Hematopoietic multipotent progenitor cell treated with erythropoietin and hydrocortisone succinate and interleukin-3 and kit ligand, for 15 days (in vitro differentiated cells): ENCODE data around the gene CCDC185.
"Not testable (repeated sequence)": the region's sequence is repeated elsewhere in the genome, so short reads cannot be mapped to it uniquely, and the experiment has no call there.

Experiments used
- DNase-seq: peaks from one replicate; pipeline ENCODE4 v3.0.0-alpha.2; 2015; ENCODE audit warnings: low spot score

Gene CCDC185

GRCh38 chr1:223394706-223395105 lies 1.5 kb downstream of the CCDC185 start:
- DNase-seq, result no peak

DNA sequence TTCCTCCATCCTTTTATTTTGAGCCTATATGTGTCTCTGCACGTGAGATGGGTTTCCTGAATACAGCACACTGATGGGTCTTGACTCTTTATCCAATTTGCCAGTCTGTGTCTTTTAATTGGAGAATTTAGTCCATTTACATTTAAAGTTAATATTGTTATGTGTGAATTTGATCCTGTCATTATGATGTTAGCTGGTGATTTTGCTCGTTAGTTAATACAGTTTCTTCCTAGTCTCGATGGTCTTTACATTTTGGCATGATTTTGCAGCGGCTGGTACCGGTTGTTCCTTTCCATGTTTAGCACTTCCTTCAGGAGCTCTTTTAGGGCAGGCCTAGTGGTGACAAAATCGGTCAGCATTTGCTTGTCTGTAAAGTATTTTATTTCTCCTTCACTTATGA lies 6.2 kb downstream of the CCDC185 start:
- DNase-seq, result not testable (repeated sequence)

DNA sequence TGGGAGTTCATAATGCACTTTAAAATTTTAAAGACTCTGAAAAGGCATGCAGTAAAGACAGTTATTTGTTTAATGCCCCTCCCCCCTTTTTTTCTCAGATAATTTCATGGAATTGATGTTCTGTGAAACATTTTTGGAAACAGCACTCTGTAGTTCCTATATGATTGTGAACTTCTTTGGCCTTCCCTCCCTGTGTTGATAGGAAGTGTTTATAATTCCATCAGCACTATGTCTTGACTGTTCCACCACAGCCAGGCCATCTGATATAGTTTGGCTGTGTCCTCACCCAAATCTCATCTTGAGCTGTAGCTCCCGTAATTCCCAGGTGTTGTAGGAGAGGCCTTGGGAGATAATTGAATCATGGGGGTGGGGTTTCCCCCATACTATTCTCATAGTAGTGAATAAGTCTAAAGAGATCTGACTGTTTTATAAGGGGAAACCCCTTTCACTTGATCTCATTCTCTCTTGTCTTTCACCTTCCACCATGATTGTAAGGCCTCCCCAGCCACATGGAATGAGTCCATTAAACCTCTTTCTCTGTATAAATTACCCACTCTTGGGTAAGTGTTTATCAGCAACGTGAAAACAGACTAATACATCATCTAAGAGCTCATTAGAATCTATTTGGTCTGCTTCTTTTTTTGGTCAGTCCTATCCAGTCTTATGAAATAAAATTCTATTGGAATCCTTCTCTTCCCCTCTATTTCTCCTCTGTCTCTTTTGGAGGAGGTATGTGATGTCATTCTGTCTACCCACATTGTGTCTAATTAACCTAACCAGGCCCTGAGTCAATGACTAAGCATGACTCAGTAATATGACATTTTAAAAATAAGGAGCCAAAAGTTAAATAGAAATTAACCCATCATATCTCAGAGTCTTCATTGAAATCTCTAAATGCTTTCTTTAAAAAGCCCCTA lies 8.9 kb downstream of the CCDC185 start:
- DNase-seq, result no peak

DNA sequence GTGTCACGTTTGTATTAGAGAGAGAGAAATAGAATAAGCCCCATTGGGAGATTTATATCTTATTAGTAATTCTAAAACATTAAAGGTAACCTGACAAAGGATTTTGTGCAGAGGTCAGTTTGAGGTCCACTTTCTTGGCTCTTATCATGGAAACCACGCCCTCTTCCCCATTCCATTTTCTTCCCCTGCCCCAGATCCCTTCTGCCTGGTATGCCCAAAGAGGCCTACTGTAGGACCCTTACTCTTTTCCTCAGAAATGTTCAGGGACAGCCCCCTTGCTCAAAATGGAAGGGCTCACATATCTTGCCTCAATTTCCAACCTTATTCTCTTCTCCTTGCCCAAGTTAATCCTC lies 9.6 kb downstream of the CCDC185 start:
- DNase-seq, result no peak

DNA sequence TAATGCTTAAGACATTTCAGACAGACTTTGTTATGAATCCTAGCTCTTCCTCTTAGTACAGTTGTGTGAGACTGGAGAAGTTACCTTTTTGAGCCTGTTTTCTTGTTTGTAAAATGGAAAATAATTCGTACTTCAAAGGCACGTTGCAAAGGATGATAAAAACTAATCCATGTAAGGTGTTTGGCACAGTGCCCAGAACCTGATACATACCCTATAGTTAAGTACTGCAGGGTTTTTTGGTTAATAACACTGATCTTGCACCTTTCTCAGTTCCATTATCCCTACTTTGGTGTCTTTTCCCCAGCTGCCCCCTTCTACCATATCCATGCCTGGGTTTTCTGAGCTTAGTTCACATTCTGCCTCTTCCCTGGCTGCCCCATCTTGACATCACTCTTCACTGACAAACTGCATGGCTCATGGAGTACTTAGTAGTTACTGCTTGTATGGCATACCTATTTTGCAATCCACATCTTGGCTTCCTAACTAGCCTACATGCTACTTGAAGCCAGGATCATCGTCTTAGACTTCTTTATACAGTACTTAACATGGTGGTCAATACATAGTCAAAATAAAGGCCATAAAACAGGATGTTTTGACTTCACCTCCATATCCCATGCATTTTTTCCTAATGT lies 10.1 kb downstream of the CCDC185 start:
- peak; percentile 14 for DNase-seq

DNA sequence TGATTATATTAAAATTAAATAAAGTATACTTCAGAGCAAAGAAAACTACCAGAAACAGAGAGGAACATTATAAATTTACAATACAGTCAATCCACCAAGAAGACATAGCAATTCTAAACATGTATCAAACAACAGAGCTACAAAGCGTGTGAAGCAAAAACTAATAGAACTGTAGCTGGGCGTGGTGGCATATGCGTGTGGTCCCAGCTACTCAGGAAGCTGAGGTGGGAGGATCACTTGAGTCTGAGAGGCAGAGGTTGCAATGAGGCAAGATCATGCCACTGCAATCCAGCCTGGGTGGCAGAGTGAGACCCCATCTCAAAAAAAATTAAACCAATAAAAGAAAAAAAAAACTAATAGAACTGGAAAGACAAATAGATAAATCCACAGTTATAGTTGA lies 12.3 kb downstream of the CCDC185 start:
- no peak for DNase-seq

DNA sequence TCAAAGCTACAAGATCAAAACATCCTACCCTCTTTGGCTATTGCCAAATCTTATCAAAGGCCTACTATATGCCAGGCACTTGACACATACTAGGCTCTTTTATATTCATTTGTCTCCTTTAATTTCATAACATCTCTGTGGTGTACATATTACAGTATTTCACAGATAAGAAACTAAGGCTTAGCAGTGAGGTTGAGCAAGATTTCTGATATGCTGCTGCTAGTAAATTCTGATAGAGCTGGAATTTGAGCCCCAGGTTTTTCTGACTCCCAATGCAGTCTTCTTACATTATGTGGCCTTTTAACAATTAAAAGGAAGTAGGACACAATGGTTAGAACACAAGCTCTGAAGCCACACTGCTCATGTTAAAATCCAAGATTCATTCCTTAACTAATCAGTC lies 16.8 kb downstream of the CCDC185 start:
- DNase-seq, result no peak

DNA sequence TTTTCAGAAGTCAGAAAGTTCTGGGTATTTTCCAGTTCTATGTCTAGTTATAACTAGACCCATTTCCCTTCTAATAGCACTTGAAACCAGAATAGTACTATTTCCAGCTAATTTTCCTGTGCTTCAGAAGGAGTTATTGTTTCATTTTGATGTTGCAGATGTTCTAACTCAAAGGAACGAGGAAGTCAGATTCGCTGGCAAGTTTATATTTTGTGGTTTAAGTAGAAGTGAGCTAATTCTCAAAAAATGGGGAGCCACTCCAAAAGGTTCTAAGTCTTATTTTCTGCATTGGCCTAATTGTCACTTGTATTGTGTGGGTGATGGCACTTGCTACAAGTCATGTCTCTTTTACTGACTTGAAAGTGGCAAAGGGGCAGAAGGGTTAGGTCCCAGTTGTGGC lies 18.1 kb downstream of the CCDC185 start:
- DNase-seq, result no peak

DNA sequence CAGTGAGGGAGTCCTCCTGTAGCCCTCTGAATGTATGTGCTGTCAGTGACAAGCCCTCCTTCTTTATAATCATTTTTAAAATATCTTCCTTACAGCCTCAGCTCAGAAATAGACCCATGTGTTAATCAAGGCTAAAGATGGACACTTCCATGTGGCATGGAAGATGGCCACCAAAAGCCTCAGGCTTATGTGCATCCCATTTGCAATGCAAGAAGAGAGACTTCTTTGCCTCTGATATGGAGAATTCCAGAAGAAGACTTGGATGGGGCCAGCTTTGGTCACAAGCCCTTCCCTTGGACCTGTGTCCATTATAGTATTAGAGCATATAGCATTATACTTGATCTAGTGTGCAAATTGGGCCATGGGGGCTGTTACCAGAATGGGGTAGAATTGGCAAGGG lies 18.5 kb downstream of the CCDC185 start:
- DNase-seq, result no peak

- DNase-seq, result no peak
Measured at GRCh38 chr1:223413216-223413615, 20.0 kb downstream of the CCDC185 start.

DNA sequence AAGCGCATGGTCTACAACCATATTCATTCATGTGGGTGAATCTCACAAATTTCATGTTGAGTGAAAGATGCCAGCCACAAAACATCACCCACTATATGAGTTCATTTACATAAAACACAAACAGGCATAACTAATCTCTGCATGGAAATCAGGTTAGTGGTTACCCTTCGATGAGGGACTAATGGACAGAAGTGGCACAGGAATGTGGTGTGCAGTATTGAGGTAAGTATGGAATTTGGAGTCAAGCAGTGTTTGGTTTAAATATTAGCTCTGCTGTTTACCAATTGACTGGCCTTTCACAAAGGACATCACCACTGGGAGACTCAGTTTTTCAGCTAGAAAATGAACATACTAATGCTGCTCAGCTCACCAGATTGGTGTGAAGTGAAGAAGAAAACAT lies 24.2 kb downstream of the CCDC185 start:
- DNase-seq, result no peak

GRCh38 chr1:223417903-223418663 lies 24.9 kb downstream of the CCDC185 start:
- DNase-seq, result no peak

GRCh38 chr1:223419115-223419514 lies 25.9 kb downstream of the CCDC185 start:
- no peak for DNase-seq

GRCh38 chr1:223419561-223419960 lies 26.3 kb downstream of the CCDC185 start:
- DNase-seq, result no peak

- no peak for DNase-seq
Measured at GRCh38 chr1:223421025-223421424, 27.8 kb downstream of the CCDC185 start.

DNA sequence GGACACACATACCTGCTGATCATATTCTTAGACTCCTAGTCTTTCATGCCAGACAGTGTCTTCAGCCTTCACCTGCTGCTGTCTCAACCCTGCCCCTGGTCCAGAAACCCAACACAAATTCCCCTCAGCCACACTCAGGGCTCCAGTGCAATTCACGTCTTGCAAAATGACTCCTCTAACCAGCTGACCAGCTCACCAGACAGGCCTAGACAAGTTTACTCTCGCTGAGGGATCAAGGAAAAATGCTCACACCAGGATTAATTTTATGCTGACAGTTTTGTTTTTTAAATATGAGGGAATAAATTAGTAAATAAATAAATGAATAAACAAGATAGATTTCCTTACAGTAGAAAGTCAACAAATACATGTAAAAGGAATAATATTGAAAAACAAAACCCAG lies 28.5 kb downstream of the CCDC185 start:
- DNase-seq, result no peak

- no peak for DNase-seq
Measured at GRCh38 chr1:223422911-223423310, 29.7 kb downstream of the CCDC185 start.

- DNase-seq, result no peak
Measured at GRCh38 chr1:223423641-223424233, 30.5 kb downstream of the CCDC185 start.

DNA sequence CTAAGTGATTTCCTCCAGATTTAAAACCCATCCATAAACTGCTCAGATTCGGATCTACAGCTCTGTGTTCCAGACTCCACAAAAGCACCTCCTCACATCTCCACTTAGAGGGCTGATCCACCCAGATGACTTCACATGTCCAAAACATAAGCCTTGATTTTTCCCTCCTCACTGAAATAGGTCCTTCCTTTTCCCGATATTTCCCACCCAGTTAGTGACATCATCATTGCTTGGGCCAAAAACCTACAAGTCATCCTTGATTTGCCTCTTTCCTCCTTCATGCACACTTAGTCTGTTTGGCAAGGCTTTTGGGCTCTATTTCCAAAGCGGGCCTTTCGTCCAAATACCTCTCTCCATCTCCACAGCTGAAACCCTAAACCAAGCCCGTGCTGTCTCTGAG lies 32.3 kb downstream of the CCDC185 start:
- DNase-seq, result no peak

DNA sequence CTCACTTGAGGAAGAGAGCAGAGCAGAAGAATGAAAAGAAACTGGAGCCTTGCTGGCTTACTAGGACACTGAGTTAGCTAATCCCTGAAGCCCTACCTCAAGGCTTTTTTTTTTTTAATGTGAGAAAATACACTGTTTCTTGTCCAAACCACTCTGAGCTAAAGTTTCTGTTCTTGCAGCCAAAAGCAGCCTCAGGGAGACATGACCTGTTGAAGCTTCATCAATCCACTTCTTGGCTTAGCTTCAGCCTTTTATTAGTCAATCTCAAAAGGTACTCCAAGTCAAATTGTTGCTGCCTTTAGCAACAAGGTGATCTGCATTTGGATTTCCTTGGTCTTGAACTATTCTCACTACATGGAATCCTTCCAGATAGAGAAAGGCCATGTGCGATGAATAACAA lies 33.7 kb downstream of the CCDC185 start:
- no peak for DNase-seq

DNA sequence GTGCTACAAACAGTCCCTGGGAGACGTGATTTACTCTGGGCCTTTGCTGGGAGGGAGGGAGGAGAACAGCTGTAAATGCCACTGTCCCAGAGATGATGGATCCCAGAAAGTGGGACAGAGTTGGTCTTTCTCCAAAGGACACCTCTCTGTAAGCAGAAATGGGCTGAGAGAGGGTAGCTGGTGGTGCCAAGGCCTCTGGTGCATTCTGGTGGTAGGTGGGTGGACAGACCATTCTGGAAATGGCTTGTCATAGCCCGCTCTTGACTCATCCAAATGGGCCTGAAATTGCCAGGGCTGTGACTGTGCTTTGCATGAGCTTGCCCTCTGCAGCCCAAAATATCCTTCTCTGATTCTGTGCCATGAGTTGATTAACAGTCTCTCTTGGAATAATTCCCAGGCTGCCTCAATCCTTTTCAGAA lies 36.1 kb downstream of the CCDC185 start:
- no peak for DNase-seq

DNA sequence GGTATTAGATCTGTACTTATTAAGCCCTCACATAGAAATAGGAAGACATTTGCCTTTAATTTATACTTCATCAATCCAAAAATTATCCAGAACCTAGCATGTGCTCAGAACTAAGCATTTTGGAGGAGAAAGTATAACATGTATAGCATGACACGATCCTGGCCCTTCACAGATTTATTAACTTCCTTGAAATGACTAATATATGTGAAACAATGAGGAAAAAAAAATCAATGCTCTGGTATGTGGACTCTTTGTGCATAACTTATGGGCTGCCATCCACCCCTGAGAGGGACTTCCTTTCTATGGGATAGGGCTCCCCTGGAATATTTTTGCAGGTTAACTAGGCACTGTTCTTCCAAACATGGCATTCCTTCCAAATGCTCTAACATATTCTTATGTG lies 36.6 kb downstream of the CCDC185 start:
- DNase-seq, result no peak

GRCh38 chr1:223430236-223430635 lies 37.0 kb downstream of the CCDC185 start:
- DNase-seq, result no peak
